ENCODE results near the gene LRTM2. TPM values are rescaled to one million over a fixed set of nuclear protein-coding genes. Genes with fewer than 3 reads are reported as not detected.

Gene LRTM2
- total and polyA plus RNA-seq, 4 donors = not detected

GRCh38 chr12:1794440-1795090, 25.8 kb upstream of the LRTM2 start (continued):
- TF ChIP-seq ATF3 (IDR thresholded peaks at IDR 0.05) = no peak

- WGBS = 68% methylated on average over 19 of the region's 19 CpGs
- Histone ChIP-seq H3K27me3 (ENCODE audit: control insufficient read depth in 4 of 4, insufficient read depth in 4 of 4, low read length in 3 of 4) (no peaks in the 10 kb centered on the region), H3K4me1 (ENCODE audit: control insufficient read depth in 4 of 4, insufficient read depth in 4 of 4, low read length in 3 of 4) (peaks cover 3 to 26% (median 14%) of the 10 kb centered on the region in 4 donors), H3K27ac (ENCODE audit: low read depth in 1 of 2, low read length in 2 of 2) (no peak overlapping the region), H3K4me3 (ENCODE audit: low read depth in 1 of 3, low read length in 3 of 3) (no peak overlapping the region), H3K9me3 (ENCODE audit: control insufficient read depth in 4 of 4, low read length in 3 of 4) (no peaks in the 10 kb centered on the region), H3K36me3 (ENCODE audit: control insufficient read depth in 4 of 4, insufficient read depth in 3 of 4, low read depth in 1 of 4, low read length in 3 of 4) (no peaks in the 10 kb centered on the region), H3K9ac (ENCODE audit: low read depth in 1 of 2, low read length in 2 of 2) (no peak overlapping the region)
- no peak for TF ChIP-seq HNF4G (IDR thresholded peaks at IDR 0.05)
- no peak for TF ChIP-seq NR2F2 (IDR thresholded peaks at IDR 0.05)
- no peak for TF ChIP-seq RAD21 (IDR thresholded peaks at IDR 0.05)
- no peak for TF ChIP-seq CTCF (IDR thresholded peaks at IDR 0.05; ENCODE audit: low read depth, low read length, missing input control)
- no peak for TF ChIP-seq MAX (IDR thresholded peaks at IDR 0.05)
- TF ChIP-seq FOXA2 (IDR thresholded peaks at IDR 0.05) = no peak
- TF ChIP-seq EGR1 (IDR thresholded peaks at IDR 0.05; ENCODE audit: low read depth in 2 of 2) = no peak
- no peak for TF ChIP-seq ATF3 (IDR thresholded peaks at IDR 0.05)
- TF ChIP-seq GABPA (IDR thresholded peaks at IDR 0.05 in 1 of 2, conservative IDR thresholded peaks at IDR 0.05 in 1 of 2) = no peak
- DNase-seq (ENCODE audit: low spot score) = peak; percentile 34
Measured at GRCh38 chr12:1795221-1795784, 25.1 kb upstream of the LRTM2 start.

GRCh38 chr12:1795785-1796514, 24.4 kb upstream of the LRTM2 start:
- Histone ChIP-seq H3K9ac (ENCODE audit: low read depth in 1 of 2, low read length in 2 of 2) (peak overlapping the region; percentile 53 to 83), H3K27ac (ENCODE audit: low read depth in 1 of 2, low read length in 2 of 2) (peak overlapping the region; percentile 79 to 86), H3K9me3 (ENCODE audit: control insufficient read depth in 4 of 4, low read length in 3 of 4) (no peaks in the 10 kb centered on the region), H3K4me1 (ENCODE audit: control insufficient read depth in 4 of 4, insufficient read depth in 4 of 4, low read length in 3 of 4) (peaks cover 3 to 19% (median 11%) of the 10 kb centered on the region in 4 donors), H3K36me3 (ENCODE audit: control insufficient read depth in 4 of 4, insufficient read depth in 3 of 4, low read depth in 1 of 4, low read length in 3 of 4) (no peaks in the 10 kb centered on the region), H3K27me3 (ENCODE audit: control insufficient read depth in 4 of 4, insufficient read depth in 4 of 4, low read length in 3 of 4) (no peaks in the 10 kb centered on the region), H3K4me3 (ENCODE audit: low read depth in 1 of 3, low read length in 3 of 3) (peak overlapping the region; percentile 60 to 85 (median 85))
- WGBS = 4% methylated on average over 45 of the region's 45 CpGs
- DNase-seq (ENCODE audit: low spot score) = peak; percentile 94
- peak; percentile 33 for TF ChIP-seq SP1 (IDR thresholded peaks at IDR 0.05)
- no peak for TF ChIP-seq ATF3 (IDR thresholded peaks at IDR 0.05)
- TF ChIP-seq HNF4G (IDR thresholded peaks at IDR 0.05) = no peak
- no peak for TF ChIP-seq ZBTB33 (IDR thresholded peaks at IDR 0.05)
- TF ChIP-seq MAX (IDR thresholded peaks at IDR 0.05) = no peak
- peak in 1 of 2 donors; percentile 15 for TF ChIP-seq JUND (IDR thresholded peaks at IDR 0.05)
- no peak for TF ChIP-seq EGR1 (IDR thresholded peaks at IDR 0.05; ENCODE audit: low read depth in 2 of 2)
- no peak for TF ChIP-seq GABPA (IDR thresholded peaks at IDR 0.05 in 1 of 2, conservative IDR thresholded peaks at IDR 0.05 in 1 of 2)
- peak; percentile 30 for TF ChIP-seq YY1 (IDR thresholded peaks at IDR 0.05)
- TF ChIP-seq REST (IDR thresholded peaks at IDR 0.05) = peak; percentile 72
- TF ChIP-seq RAD21 (IDR thresholded peaks at IDR 0.05) = peak; percentile 80 to 84
- peak; percentile 8 for TF ChIP-seq FOXA1 (IDR thresholded peaks at IDR 0.05)
- no peak for TF ChIP-seq TAF1 (conservative IDR thresholded peaks at IDR 0.05)
- no peak for TF ChIP-seq RXRA (IDR thresholded peaks at IDR 0.05)
- no peak for TF ChIP-seq FOXA2 (IDR thresholded peaks at IDR 0.05)

Data from liver (tissue), 9 donors.